HG02763 (cell line): Measurements from ENCODE around the gene OBSCN.

Experiments
- ATAC-seq: cut with Tn5 transposase; IDR thresholded peaks from one replicate; pipeline ENCODE4 v1.9.1; 2021; ENCODE audit warnings: mild to moderate bottlenecking, moderate library complexity; ENCODE audit not compliant: unreplicated experiment

OBSCN gene

DNA sequence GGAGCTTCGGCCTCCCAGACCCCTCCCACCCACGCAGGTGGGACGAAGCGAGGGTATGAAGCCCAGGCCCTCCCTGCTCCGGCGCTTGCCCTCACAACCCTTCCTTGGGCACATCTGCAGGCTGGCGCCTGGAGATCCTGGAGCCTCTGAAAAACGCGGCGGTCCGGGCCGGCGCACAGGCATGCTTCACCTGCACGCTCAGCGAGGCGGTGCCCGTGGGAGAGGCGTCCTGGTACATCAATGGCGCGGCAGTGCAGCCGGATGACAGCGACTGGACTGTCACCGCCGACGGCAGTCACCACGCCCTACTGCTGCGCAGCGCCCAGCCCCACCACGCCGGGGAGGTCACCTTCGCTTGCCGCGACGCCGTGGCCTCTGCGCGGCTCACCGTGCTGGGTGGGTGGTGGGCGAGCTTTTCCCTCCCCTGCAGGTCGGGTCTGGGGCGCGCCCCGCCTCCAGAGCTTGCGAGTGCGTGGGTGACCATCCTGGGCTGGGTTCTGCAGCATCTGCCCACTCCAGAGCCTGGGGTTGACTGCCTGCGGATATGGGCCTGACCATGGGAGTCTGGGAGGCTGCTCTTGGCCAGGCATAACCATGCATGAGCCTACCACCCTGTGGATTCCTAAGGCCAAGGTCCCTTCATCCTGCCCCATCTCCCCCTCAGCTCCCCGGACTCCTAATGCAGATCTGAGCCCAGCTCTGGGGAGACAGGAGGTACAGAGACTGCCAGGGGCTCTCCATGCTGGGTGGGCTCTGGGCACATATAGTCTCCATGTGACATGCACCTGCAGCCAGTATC lies 108.9 kb downstream of the OBSCN start:
- ATAC-seq = no peak

GRCh38 chr1:228317411-228317828 lies 109.6 kb downstream of the OBSCN start:
- no peak for ATAC-seq

DNA sequence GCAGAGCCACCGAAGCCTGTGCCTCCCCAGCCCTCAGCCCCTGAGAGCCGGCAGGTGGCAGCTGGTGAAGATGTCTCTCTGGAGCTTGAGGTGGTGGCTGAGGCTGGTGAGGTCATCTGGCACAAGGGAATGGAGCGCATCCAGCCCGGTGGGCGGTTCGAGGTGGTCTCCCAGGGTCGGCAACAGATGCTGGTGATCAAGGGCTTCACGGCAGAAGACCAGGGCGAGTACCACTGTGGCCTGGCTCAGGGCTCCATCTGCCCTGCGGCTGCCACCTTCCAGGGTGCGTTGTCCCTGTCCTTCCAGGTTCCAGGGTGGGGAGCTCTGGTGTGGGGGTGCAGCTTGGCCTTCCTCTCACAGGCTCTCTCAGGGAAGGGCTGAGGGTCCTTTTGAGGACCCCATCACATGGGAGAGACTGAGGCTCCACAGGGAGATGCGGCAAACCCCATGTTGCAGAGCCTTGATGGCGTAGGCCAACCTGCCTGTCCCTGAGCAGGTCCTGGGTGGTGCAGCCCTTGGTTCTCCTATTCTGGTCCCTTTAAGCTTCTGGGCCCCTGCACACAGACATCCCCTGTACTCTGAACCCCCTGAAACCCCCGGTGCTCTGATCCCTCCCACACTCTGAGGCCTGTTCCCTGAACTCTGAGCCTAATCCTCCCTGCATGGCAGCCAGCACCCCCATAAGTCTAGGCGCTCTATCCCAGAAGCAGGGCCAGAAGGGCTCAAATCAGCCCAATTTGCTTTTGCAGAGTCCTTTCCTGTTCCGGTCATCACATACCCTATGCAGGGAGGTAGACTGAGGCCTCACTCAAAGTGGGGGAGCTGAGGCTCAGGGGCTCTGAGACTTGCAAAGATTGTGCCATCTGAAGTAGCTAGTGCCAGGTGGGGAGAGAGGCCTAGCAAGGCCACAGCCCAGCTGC lies 110.3 kb downstream of the OBSCN start:
- ATAC-seq = no peak

DNA sequence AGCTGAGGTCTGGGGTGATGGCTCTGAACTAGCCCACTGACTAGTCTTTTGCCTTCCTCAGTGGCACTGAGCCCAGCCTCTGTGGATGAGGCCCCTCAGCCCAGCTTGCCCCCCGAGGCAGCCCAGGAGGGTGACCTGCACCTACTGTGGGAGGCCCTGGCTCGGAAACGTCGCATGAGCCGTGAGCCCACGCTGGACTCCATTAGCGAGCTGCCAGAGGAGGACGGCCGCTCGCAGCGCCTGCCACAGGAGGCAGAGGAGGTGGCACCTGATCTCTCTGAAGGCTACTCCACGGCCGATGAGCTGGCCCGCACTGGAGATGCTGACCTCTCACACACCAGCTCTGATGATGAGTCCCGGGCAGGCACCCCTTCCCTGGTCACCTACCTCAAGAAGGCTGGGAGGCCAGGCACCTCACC lies 111.0 kb downstream of the OBSCN start:
- ATAC-seq = no peak

- ATAC-seq = no peak
Observed at GRCh38 chr1:228319352-228320088, 111.7 kb downstream of the OBSCN start.

GRCh38 chr1:228320394-228320793 lies 112.5 kb downstream of the OBSCN start:
- no peak for ATAC-seq

DNA sequence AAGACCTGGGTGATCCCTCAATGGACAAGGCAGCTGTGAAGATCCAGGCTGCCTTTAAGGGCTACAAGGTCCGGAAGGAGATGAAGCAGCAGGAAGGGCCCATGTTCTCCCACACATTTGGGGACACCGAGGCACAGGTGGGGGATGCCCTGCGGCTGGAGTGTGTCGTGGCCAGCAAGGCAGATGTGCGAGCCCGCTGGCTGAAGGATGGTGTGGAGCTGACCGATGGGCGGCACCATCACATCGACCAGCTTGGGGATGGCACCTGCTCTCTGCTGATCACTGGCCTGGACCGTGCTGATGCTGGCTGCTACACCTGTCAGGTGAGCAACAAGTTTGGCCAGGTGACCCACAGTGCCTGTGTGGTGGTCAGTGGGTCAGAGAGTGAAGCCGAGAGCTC lies 113.6 kb downstream of the OBSCN start:
- no peak for ATAC-seq

GRCh38 chr1:228321895-228322294 lies 114.1 kb downstream of the OBSCN start:
- ATAC-seq = no peak

DNA sequence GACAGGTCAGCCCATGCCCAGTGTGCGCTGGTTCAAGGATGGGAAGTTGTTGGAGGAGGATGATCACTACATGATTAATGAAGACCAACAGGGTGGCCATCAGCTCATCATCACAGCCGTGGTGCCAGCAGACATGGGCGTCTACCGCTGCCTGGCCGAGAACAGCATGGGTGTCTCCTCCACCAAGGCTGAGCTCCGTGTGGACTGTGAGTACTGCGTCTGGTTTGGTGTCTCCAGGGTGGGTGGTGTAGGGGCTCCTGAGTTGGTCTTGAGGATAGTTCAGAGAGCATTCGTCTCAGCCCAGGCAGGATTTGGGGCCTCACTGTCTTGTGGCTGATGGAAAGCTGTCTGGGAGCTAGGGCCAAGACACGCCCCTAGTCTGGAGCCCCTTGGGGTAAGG lies 115.6 kb downstream of the OBSCN start:
- no peak for ATAC-seq

- ATAC-seq = no peak
Observed at GRCh38 chr1:228325267-228325666, 117.4 kb downstream of the OBSCN start.

GRCh38 chr1:228329887-228330286 lies 122.0 kb downstream of the OBSCN start:
- no peak for ATAC-seq

- no peak for ATAC-seq
Observed at GRCh38 chr1:228332797-228333738, 125.2 kb downstream of the OBSCN start.

DNA sequence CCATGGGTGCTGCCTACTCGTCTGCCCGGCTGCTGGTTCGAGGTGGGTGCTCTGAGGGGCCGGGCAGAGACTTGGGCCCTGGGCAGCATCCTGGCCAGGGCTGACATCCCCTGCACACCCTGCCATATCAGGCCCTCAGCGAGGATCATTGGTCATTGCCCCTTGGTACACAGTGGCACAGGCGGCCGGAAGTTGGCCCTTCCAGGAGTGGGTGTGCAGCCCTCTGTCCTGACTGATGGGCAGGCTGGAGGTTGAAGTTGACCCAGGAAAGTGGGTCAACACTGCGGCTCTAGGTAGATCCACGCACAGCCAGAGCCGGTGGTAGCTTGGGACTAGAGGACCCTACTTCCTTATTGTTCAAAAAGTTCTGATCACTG lies 125.9 kb downstream of the OBSCN start:
- ATAC-seq = no peak

GRCh38 chr1:228334226-228334935 lies 126.5 kb downstream of the OBSCN start:
- ATAC-seq = no peak

DNA sequence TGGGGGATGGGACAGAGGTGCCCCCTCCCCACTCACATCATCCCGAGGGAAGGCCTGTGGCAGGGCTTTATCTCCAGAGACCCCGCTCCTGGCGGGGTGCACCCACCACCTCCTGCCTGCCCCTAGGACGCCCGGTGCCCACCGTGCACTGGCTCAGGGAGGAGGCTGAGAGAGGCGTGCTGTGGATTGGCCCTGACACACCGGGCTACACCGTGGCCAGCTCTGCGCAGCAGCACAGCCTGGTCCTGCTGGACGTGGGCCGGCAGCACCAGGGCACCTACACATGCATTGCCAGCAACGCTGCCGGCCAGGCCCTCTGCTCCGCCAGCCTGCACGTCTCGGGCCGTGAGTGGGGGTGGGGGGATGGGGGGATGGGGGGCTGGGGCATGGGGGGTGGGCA lies 127.1 kb downstream of the OBSCN start:
- ATAC-seq = no peak

GRCh38 chr1:228335406-228336307 lies 127.8 kb downstream of the OBSCN start:
- no peak for ATAC-seq

GRCh38 chr1:228336308-228337030 lies 128.6 kb downstream of the OBSCN start:
- no peak for ATAC-seq

DNA sequence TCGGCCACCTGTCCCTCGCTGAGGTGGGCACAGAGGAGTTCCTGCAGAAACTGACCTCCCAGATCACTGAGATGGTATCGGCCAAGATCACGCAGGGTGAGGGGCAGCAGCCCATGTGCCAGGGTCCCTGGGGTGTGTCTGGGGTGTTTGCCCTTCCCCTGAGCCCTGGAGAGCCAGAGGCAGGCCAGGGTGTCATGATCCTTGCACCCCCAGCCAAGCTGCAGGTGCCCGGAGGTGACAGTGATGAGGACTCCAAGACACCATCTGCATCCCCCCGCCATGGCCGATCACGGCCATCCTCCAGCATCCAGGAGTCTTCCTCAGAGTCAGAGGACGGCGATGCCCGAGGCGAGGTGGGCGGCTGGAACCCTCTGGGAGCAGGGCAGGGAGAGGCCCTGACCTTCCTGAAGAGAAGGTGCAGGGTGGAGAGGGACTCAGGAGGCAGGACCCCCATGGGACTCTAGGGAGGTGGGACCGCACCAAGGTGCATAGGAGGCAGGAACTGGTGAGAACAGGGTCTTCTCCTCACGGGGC lies 129.3 kb downstream of the OBSCN start:
- no peak for ATAC-seq
